ENCODE measurements around the gene TDRKH.

GRCh38 chr1:151782741-151783140 lies 7.6 kb downstream of the TDRKH start:
- TF ChIP-seq CTCF (IDR thresholded peaks at IDR 0.05 in 2 of 3, conservative IDR thresholded peaks at IDR 0.05 in 1 of 3; ENCODE audit: borderline replicate concordance in 1 of 3, insufficient read depth in 1 of 3, low read depth in 2 of 3, low read length in 2 of 3) (no peak), EZH2 (IDR thresholded peaks at IDR 0.05) (no peak), ZNF274 (IDR thresholded peaks at IDR 0.05; ENCODE audit: low read depth, low read length) (no peak), CBX3 (IDR thresholded peaks at IDR 0.05; ENCODE audit: low read depth) (no peak), POLR2A (IDR thresholded peaks at IDR 0.05; ENCODE audit: borderline replicate concordance, extremely low read depth, insufficient read depth, insufficient read length) (no peak), RAD21 (IDR thresholded peaks at IDR 0.05; ENCODE audit: low read depth) (no peak), CEBPB (IDR thresholded peaks at IDR 0.05; ENCODE audit: low read depth) (no peak)

Measured in HCT116 (cell line).